ENCODE results near the gene PPP1R11.
"Not testable (repeated sequence)": the region's sequence is repeated elsewhere in the genome, so short reads cannot be mapped to it uniquely, and the experiment has no call there.

PPP1R11 gene

DNA sequence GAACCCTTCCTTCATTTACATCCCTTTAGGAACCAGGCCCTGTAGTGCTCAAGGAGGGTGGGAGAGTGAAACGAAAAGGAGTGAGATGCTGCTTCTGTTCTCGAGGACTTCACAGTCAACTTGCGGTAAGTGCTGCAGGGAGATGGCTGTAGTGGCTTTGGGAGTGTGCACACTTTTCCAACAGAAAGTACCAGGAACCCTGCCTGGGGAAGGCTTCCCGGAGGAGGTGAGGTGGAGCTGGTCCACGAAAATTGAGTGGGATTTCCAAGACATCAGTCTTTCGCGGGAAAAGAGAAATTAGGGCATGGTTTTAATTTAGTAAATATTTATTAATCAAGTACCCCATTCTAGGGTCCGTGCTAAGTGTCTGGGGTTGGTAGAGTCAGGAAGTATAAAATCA, 33.2 kb downstream of the PPP1R11 start:
- DNase-seq = no peak

- peak; percentile 71 for DNase-seq
Observed at GRCh38 chr6:30100585-30101443, 33.8 kb downstream of the PPP1R11 start.

DNA sequence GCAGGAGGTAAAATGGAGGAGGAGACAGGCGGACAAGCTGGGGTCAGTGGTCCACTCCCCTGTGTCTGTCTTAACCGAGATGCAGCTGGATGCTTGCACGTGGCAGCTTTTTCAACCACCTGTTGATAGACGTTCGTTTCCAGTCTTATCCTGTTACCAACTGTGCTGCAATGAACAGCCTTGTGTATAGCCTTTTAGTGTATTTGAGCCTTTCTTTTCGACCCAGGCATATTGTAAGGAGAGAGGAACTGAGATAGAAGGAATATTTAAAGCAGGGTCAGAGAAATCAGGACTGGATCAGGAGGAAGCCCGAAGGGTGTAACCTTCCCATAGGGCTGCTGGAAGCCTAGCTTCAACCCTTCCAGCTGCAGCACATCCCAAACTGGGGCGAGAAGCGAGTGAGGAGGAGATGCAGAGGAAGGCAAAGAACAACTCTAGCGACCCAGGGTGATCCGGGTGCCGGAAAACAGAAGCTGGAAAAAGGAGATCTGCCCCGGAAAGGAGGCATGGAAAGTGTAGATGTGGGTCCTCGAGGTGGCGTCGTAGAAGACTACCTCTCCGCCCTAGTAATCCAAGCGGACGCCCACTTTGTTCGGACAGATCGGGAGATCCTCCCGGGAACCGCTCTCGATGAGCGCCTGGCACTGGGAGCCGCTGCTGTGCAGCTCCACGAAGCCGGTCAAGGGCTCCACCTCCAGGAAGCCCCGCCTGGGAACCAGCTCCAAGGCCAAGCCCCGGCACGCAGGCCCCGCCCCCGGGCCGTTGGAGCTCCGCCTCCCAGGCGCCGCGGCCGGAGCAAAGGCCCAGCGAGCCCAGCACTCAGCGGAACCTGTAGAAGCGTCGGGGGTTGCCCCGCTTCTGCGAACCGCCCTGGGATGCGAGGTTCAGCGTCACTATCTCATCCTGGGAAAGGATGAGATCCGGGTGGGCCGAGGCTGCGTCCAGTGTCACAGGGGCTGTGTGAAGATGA, 34.7 kb downstream of the PPP1R11 start:
- peak; percentile 94 for DNase-seq

GRCh38 chr6:30102414-30102969, 35.5 kb downstream of the PPP1R11 start:
- DNase-seq = no peak

GRCh38 chr6:30102970-30103871, 36.2 kb downstream of the PPP1R11 start:
- DNase-seq = peak; percentile 92

- DNase-seq = no peak
Observed at GRCh38 chr6:30103872-30104179, 36.8 kb downstream of the PPP1R11 start.

GRCh38 chr6:30104661-30105060, 37.7 kb downstream of the PPP1R11 start:
- no peak for DNase-seq

DNA sequence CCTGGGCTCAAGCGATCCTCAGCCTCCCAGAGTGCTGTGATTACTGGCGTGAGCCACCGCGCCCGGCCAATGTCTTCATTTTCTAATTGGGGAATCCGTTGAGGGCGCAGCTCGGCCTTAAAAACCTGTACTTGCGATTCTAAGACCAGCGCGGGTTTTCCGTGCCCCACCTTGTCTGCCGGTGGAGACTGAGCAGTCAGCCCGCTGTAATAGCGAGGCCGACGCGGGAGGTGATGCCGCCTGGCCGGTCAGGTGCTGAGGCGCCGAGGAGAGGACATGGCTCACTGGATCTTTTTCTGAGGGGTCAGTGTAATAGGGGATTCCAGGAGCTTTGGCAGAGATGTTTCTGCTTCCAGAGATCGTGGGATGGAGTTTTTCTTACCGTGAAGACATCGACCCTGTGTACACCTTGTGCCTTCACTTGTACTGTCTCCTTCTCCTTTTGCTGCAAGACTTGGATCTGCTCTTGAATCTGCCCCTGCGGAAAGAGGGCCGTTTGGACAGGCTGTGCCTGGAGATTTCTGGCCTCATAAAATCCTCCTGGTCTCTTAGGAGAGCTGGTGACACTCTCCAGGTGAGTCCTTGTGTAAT, 44.4 kb downstream of the PPP1R11 start:
- DNase-seq = no peak

- DNase-seq = no peak
Observed at GRCh38 chr6:30112402-30112994, 45.5 kb downstream of the PPP1R11 start.

DNA sequence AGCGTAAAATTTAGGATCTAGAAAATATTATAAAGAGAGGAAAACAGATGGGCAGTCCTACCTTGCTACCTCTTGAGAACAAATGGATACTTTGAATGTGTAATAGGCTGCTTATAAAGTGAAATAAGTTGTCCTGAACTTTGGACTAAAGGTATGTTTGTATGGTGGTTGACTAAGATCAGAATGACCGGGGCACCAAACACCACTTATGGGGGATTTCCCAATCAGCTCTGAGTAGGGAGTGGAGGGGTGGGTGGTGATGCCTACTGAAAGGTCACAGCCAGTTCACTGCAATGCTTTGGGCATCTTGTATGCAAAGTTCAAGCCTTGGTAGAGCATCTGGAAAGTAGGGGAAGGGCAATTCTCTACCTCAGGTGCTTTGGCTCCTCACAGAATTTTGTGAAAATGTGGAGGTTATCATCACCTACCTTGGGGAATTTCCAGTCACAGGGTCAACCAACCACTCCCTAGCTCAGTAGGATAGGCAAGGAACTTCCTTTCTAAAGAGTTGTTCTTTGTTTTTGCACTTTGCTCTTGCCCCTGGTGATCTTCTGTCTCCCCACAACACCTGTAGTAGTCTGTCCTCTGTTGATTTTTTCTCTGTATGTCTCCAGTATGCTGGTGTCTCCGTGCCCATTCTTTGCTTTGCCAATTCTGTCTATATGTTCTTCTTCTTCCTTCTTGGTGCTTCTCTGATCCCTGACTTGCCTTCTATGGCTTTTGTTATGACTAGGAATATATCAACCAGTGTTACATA, 46.2 kb downstream of the PPP1R11 start, which contains the start of gene TRIM31:
Gene TRIM31 (minus strand): TSS at position 88 of the 757 bp plus-strand sequence. CDS start 285 bp downstream, outside the sequence.
- DNase-seq = no peak

- no peak for DNase-seq
Observed at GRCh38 chr6:30113841-30114240, 46.8 kb downstream of the PPP1R11 start.

DNA sequence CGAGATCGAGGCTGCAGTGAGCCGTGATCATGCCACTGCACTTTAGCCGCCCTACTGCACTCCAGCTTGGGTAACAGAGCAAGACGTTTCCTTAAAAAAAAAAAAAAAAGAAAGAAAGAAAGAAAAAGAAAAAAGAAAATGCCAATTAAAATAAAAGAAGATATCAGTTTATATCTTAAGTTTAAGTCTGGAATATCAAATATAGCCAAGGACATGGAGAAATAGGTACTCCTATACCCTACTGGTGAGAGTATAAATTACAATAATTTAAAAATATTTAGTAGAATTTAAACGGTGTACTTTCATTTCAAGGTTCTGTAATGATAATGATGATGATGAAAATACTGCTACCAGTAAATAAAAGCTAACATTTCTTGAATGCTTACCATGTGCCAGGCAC, 49.7 kb downstream of the PPP1R11 start:
- DNase-seq = no peak

- DNase-seq = not testable (repeated sequence)
Observed at GRCh38 chr6:30118691-30119090, 51.7 kb downstream of the PPP1R11 start.

Measured in NCI-H69 (cell line).